Stimulated activated CD4-positive, alpha-beta T cell treated with anti-CD3 and anti-CD28 coated beads, Interleukin-1b, Interleukin-23, amount 100 ng/mL, for 24 hours (primary cell): ENCODE measurements around the gene INPP4B.
A peak's percentile ranks its signal among the peaks of the same experiment; 100 is the strongest.

ENCODE experiments used
- DNase-seq, 4 experiments: peaks; one replicate each; pipeline ENCODE4 v3.0.0-alpha.2; 2020; ENCODE audit warnings: low read depth in 4 of 4, low spot score in 1 of 4

INPP4B gene

GRCh38 chr4:142164767-142165500, 681.2 kb downstream of the INPP4B start:
- DNase-seq = no peak

- no peak for DNase-seq
These were observed 685.0 kb downstream of the INPP4B start for GRCh38 chr4:142161086-142161485.

- no peak for DNase-seq
These were observed 685.6 kb downstream of the INPP4B start for GRCh38 chr4:142160509-142160908.

DNA sequence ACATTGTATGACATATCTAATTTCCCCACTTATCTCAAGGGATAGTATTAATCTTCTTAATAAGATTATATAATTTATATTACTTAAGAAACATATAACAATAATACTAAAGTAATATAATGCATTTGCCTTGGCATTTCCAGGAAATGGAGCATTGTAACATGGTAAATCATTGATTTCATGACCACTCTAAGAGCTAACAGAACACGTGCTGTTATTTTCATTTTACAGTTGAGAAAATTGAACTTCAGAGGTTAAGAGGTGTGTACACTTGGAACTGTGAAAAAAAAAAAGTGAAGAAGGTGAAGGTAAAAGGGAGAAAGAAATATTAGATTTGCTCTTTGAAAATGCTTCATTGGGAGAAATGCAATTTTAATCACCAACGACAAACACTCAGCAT, 687.1 kb downstream of the INPP4B start:
- DNase-seq = no peak

DNA sequence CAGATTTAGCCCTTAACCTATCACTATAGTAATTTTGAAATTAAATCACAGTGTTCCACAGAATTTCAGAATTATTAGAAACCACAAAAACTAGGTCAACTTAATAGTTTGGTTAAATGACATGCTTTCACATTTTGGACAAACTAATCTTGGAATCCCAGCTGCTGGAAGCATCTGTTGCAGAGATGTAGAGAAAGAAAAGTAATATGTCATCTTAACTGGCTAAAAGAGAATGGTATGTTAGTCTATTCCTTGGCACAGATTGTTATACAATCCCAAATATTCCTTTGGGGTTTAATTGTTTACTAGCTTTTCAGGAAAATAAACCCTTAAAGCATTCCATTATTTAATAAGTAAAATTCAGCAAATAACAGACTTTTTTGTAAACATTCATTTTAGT, 689.8 kb downstream of the INPP4B start:
- DNase-seq = no peak

GRCh38 chr4:142155347-142155746, 690.8 kb downstream of the INPP4B start:
- DNase-seq = no peak

DNA sequence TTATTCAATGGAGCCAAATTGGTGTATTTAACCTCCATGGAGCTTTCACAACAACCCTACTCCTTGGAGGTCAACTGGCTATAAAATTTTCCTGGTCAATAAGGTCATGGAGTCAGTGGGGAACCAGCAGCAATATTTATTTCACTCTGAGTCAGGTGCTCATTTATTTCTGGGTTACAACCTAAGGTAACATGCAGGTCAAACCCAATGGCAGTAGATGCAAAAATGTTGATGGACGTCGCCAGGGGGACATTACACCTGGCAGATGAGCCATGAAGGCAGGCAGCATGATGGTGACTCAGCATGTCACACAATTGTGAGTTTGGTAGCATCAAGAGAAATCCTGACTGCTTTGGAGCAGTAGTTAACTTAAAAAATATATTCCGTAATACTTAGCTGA, 695.6 kb downstream of the INPP4B start:
- DNase-seq = no peak

GRCh38 chr4:142144813-142145212, 701.3 kb downstream of the INPP4B start:
- no peak for DNase-seq

DNA sequence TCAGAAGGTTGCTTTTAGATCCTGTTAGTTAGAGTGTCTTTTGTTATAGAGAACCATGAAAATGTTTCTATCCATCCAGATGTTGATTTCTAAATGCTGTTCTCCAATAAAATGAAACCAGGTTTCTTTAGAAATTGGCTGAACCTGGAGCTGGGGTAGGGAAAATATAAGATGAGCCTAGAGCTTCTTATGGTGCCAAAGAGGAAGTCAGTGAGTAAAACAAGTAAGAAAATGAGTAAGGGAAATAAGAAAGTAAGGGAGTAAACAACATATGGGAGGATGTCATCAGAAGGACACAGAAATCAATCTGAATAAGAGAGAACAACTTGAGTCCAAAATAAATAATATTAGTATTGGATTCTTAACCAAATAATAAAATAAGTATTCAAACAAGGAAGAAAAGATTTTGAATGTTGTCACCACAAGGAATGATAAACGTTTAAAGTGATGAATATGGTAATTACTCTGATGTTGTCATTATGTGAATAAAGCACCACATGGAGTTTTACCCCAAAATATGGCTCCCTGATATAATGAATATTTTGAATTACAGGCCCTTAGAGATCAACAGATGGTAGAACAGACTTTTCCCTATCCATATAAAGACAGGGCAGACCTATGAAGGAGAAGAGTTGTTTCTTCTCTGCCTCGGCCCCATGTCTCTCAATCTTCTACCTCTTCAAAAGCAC, 703.6 kb downstream of the INPP4B start:
- no peak for DNase-seq

- DNase-seq = no peak
These were observed 704.9 kb downstream of the INPP4B start for GRCh38 chr4:142141224-142141623.

GRCh38 chr4:142130666-142131065, 715.4 kb downstream of the INPP4B start:
- no peak for DNase-seq

GRCh38 chr4:142129931-142130330, 716.2 kb downstream of the INPP4B start:
- no peak for DNase-seq

DNA sequence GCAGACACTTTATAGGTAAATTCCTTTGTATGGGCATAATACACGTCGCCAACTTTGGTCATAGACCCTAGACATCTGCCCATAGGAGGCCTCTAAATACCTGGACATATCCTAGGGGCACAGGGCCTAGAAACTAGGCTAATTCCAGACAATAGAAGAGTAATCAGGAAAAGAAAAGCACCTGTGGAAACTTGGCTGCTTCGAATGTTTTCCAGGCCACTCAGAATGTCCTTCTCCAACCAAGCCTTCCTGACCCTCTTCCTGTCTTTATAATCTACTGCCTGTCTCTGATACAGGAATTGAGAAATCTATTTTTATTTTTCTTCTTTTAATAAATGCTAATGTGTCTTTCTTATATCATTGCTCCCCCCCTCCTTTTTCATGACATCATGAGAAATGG, 716.6 kb downstream of the INPP4B start:
- DNase-seq = no peak

DNA sequence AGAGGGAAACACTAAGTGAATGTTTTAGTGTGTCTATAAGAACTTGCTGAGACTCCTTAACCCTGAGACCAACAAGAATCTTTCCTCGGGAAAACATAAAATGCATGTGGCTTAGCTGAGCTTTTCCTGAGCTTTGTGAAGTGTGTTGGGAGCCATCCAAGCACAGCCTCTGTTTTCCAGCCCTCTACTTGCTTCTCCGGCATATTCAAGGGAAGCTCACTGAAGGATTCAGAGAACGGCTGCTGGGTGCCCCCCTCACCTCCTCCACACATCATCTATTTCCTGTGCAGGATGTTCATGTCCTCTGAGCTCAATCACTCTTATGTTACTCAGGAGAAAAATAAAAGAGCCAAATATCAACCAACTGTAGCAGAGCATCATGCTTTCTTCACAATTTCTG, 717.6 kb downstream of the INPP4B start:
- DNase-seq = no peak

DNA sequence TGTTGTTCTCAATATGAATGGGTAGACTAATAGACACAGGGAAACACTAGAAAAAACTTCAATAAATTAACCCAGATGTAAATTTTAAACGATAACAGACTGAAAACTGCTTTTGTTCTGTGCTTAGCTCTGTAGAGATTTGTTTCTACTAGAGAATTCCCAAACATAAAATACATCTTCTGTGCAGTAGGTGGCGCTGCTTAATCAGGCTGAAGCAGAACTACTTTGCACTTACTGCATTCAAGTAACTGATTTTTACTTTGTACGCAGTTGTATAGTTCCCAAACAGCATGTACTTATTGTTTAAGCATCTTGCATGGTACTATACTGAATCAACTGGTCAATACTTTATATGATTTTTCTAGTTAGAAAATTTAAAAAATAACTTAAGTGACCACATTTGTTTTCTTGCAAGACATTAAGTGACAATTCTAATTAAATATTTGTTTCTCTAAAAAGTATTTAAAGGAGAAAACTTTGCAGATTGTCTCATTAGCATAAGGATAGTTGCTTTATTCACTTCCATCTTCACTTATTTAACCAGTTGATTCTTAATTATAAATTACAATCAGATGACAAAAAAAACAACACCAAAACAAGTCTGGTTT, 719.1 kb downstream of the INPP4B start:
- DNase-seq = peak; percentile 32 to 46 (median 36)

DNA sequence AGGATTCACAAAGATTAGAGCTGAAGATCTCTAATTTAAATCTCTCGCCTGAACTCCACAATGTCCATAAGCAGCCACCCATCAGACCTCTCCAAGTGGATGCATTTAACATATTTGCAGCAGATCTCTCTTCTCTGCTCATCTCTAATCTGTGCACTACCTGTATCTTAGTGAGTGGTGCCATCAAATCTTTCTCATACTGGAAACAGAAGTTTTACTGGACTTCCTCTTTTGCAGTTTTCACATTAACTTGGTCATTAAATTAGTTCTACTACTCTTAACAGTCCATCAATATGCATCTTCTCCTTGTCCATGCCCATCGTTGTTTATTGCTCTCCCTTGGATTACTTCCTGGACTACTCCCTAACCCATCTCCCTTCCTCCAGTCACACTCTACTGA, 721.2 kb downstream of the INPP4B start:
- no peak for DNase-seq

DNA sequence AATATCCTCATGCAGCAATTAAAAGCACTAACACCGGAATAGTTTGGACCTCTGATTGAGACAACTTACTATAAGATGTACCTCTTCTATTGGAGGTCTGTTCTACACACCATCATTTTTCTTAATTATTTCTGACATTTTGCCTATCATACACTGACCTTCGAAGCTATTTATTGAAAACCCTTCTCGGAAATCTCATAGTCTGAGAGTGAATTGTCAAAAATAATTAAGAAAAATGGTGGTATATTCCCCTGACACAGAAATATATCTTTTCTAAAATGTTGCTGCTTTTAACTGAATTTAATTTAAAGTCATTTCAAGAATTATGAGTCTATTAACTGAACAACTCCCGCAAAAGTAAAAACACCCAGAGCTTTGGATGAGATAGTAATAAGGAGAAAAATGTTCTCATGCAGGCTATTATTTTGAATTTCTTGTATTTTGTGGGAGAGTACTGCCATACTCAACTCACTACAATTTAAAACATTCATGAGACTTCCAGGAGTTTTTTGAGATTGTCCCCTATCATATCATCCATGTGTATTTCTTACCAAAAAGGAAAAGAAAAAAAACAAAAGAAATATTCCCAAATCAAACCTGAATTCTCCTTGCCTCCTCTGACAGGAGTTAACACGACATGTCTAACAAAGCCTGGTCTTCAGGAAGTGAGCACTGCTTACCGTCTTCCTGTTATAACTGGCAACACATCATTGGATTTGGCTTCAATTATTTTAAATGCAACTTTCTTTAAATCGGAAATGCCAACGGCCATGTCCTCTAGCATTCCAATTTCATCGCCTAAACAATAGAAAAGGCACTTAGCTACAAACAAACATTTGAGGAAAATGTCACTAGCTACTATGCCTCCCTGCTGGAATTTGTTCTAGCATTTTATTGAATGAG, 724.4 kb downstream of the INPP4B start:
- no peak for DNase-seq

DNA sequence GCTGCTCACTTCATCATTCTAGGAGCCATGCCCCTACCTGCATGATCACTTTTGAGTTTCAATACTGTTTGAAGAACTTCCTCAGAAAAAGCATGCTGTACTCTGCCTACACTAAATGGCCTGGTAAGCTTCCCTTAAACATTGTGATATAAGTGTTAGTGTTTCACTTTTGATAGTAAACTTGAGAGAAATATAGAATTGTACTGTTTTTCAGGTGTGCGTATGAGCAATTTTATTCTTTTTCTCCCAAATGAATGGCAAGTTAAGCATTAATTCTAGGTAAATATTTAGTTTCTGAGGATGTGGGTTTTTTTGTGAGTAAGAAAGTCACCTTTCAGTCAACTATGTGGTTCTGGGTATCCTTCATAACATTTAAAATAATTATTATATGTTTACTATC, 725.2 kb downstream of the INPP4B start:
- DNase-seq = no peak

GRCh38 chr4:142112451-142112850, 733.6 kb downstream of the INPP4B start:
- no peak for DNase-seq

DNA sequence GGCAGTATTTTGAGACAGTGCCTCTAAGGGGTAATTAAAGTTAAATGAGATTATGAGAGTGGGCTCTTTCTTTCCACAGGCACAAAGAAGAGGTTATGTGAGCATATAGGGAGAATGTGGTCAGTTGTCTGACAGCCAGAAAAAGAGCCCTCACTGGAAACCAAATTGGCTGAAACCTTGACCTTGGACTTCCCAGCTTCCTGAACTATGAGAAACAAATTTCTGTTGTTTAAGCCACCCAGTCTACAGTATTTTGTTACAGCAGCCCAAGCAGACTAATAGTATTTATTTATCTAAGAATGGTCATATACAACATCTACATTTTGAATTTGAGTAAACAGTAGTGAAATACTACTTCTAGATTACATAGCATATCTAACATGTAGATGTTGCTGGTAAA, 736.0 kb downstream of the INPP4B start:
- no peak for DNase-seq

GRCh38 chr4:142104041-142104440, 742.1 kb downstream of the INPP4B start:
- no peak for DNase-seq
